NT2/D1 (cell line): ENCODE data around the gene GAL3ST2.

Experiments used
- SUZ12 ChIP-seq: IDR thresholded peaks from 2 replicates; pipeline ENCODE4 v1.6.1; 2011; ENCODE audit not compliant: insufficient read length, insufficient read depth; ENCODE audit errors: extremely low read depth
- YY1 ChIP-seq: IDR thresholded peaks from 2 replicates; pipeline ENCODE4 v1.6.1; 2011; ENCODE audit not compliant: insufficient read length, insufficient read depth

DNA sequence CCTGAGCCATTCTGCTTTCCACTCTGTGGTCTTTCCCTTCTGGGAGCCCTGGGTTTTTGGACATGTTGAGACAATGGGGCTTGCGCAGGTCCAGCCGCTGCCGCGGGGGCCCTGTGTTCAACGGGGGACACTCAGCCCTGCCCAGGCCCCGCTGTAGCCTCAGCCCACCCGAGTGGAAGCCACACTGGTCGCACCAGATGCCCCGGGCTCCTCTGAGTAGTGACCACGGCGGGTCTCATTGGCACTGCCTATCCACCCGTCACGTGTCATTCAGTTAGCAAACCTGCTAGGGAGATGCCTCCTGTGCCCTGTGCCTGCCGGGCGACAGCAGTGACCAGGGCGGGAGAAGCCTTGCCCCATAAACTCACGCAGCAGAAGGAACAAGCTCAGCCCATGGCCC is 23.1 kb upstream of the GAL3ST2 start:
- TF ChIP-seq YY1: no peak
- no peak for TF ChIP-seq SUZ12
